ENCODE measurements around the gene UQCR10. TPM values are rescaled to one million over a fixed set of nuclear protein-coding genes. Genes with fewer than 3 reads are reported as not detected.

Gene UQCR10
- total and polyA plus RNA-seq, 9 of the 15 experiments (the other 6 are each of a cell fraction or from before 2014, with no cell fraction given): 128 to 903 (median 163) TPM

DNA sequence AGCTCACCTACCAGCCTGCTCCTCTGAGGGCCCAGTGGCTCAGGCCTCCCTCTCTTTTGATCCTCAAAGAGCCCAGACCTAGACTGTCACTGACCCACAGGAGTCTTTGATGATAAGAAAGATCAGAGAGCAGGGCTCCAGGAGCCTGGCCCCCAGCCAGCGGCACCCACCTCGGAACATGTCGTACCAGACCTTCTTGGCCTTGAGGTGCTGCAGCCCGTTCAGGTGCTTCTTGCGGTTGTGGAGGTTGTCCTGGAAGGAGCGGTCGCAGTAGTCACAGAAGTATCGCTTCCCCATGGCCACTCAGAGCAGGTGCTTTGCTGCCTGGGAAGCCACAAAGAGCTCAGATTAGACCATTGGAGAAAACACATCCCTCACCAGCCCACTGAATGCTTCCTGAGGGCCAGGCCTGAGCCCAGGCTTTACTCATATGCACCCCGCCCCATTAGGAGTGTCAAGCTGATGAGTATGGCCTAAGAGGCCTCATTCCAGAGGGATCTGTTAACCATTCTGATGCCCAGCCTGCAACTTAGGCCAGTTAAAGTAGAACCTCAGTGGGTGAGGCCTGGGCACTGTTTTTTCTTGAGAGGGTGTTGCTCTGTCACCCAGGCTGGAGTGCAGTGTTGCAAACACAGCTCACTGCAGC is 18.8 kb upstream of the UQCR10 start:
- in situ Hi-C loops (cut with MboI) (no loop called here), intact Hi-C loops (cut with micrococcal nuclease) (no loop called here)
- ATAC-seq (peak; percentile 48; the same call in 2 of the 3 replicates), DNase-seq (ENCODE audit: extremely low read depth in 1 of 4, low spot score in 3 of 4) (no peak), FAIRE-seq (no peak)
- TF ChIP-seq ZNF3 (CRISPR knock-in tag; IDR thresholded peaks at IDR 0.05): no peak
- no peak for TF ChIP-seq KAT2B (IDR thresholded peaks at IDR 0.05; ENCODE audit: low read depth, low read length)
- TF ChIP-seq, protein P1, sequence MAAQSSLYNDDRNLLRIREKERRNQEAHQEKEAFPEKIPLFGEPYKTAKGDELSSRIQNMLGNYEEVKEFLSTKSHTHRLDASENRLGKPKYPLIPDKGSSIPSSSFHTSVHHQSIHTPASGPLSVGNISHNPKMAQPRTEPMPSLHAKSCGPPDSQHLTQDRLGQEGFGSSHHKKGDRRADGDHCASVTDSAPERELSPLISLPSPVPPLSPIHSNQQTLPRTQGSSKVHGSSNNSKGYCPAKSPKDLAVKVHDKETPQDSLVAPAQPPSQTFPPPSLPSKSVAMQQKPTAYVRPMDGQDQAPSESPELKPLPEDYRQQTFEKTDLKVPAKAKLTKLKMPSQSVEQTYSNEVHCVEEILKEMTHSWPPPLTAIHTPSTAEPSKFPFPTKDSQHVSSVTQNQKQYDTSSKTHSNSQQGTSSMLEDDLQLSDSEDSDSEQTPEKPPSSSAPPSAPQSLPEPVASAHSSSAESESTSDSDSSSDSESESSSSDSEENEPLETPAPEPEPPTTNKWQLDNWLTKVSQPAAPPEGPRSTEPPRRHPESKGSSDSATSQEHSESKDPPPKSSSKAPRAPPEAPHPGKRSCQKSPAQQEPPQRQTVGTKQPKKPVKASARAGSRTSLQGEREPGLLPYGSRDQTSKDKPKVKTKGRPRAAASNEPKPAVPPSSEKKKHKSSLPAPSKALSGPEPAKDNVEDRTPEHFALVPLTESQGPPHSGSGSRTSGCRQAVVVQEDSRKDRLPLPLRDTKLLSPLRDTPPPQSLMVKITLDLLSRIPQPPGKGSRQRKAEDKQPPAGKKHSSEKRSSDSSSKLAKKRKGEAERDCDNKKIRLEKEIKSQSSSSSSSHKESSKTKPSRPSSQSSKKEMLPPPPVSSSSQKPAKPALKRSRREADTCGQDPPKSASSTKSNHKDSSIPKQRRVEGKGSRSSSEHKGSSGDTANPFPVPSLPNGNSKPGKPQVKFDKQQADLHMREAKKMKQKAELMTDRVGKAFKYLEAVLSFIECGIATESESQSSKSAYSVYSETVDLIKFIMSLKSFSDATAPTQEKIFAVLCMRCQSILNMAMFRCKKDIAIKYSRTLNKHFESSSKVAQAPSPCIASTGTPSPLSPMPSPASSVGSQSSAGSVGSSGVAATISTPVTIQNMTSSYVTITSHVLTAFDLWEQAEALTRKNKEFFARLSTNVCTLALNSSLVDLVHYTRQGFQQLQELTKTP (IDR thresholded peaks at IDR 0.05; ENCODE audit: low read depth in 1 of 2, partially characterized antibody in 2 of 2): no peak
- TF ChIP-seq, protein P2, sequence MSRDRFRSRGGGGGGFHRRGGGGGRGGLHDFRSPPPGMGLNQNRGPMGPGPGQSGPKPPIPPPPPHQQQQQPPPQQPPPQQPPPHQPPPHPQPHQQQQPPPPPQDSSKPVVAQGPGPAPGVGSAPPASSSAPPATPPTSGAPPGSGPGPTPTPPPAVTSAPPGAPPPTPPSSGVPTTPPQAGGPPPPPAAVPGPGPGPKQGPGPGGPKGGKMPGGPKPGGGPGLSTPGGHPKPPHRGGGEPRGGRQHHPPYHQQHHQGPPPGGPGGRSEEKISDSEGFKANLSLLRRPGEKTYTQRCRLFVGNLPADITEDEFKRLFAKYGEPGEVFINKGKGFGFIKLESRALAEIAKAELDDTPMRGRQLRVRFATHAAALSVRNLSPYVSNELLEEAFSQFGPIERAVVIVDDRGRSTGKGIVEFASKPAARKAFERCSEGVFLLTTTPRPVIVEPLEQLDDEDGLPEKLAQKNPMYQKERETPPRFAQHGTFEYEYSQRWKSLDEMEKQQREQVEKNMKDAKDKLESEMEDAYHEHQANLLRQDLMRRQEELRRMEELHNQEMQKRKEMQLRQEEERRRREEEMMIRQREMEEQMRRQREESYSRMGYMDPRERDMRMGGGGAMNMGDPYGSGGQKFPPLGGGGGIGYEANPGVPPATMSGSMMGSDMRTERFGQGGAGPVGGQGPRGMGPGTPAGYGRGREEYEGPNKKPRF (IDR thresholded peaks at IDR 0.05; ENCODE audit: low read depth, low read length): no peak
- TF ChIP-seq, protein P3, sequence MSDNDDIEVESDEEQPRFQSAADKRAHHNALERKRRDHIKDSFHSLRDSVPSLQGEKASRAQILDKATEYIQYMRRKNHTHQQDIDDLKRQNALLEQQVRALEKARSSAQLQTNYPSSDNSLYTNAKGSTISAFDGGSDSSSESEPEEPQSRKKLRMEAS (CRISPR knock-in tag; IDR thresholded peaks at IDR 0.05): no peak
- TF ChIP-seq NR1H2 (CRISPR knock-in tag; IDR thresholded peaks at IDR 0.05): no peak
- no peak for TF ChIP-seq HDAC6 (IDR thresholded peaks at IDR 0.05; ENCODE audit: low read depth, low read length)
- no peak for TF ChIP-seq HNRNPUL1 (IDR thresholded peaks at IDR 0.05; ENCODE audit: low read length)
- TF ChIP-seq SRSF1 (IDR thresholded peaks at IDR 0.05; ENCODE audit: low read depth, low read length): no peak
- TF ChIP-seq XRCC3 (IDR thresholded peaks at IDR 0.05): no peak
- no peak for TF ChIP-seq ZNF324 (CRISPR knock-in tag; IDR thresholded peaks at IDR 0.05)
- TF ChIP-seq TCF3 (CRISPR knock-in tag; IDR thresholded peaks at IDR 0.05): no peak
- TF ChIP-seq, protein P4, sequence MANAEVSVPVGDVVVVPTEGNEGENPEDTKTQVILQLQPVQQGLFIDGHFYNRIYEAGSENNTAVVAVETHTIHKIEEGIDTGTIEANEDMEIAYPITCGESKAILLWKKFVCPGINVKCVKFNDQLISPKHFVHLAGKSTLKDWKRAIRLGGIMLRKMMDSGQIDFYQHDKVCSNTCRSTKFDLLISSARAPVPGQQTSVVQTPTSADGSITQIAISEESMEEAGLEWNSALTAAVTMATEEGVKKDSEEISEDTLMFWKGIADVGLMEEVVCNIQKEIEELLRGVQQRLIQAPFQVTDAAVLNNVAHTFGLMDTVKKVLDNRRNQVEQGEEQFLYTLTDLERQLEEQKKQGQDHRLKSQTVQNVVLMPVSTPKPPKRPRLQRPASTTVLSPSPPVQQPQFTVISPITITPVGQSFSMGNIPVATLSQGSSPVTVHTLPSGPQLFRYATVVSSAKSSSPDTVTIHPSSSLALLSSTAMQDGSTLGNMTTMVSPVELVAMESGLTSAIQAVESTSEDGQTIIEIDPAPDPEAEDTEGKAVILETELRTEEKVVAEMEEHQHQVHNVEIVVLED (CRISPR knock-in tag; IDR thresholded peaks at IDR 0.05): no peak
- no peak for TF ChIP-seq MED1 (CRISPR knock-in tag; IDR thresholded peaks at IDR 0.05; ENCODE audit: borderline replicate concordance)
- ChIA-PET POLR2A (interaction anchor here (1.5 kb wide), 1 partner anchor 9 kb away, joined by 4 read pairs; no protein-coding TSS in a partner anchor), CTCF (ENCODE audit: low intra/inter-chr PET ratio) (no interaction called here)
- Histone ChIP-seq H3K36me3 (ENCODE audit: control insufficient read depth, insufficient read depth, low read length) (no peaks in the 10 kb centered on the region), H3K27ac (ENCODE audit: extremely low read depth, low read depth, low read length) (no peak overlapping the region), H3K9me1 (ENCODE audit: control insufficient read depth, insufficient read depth, low read length) (no peaks in the 10 kb centered on the region), H3K9me3 (replicated peaks; ENCODE audit: control insufficient read depth, insufficient read depth, low read depth, low read length) (no peaks in the 10 kb centered on the region), H4K20me1 (replicated peaks; ENCODE audit: control insufficient read depth, insufficient read depth, low read length) (no peaks in the 10 kb centered on the region), H3K4me3 (no peak overlapping the region), H3K79me2 (ENCODE audit: control insufficient read depth, insufficient read depth, low read length) (no peaks in the 10 kb centered on the region), H3K4me2 (ENCODE audit: insufficient read depth, low read length) (no peak overlapping the region), H2AFZ (ENCODE audit: low read depth, low read length) (no peak overlapping the region), H3K4me1 (replicated peaks in 1 of 2; ENCODE audit: control insufficient read depth in 2 of 2, insufficient read depth in 2 of 2, low read length in 2 of 2) (peaks cover 5 to 11% of the 10 kb centered on the region in 2 experiments; a peak in 4 of 5 replicates), H3K9ac (ENCODE audit: insufficient read depth in 1 of 2, low read depth in 2 of 2, low read length in 2 of 2) (no peak overlapping the region; a peak in 1 of 4 replicates), H3K27me3 (ENCODE audit: control insufficient read depth in 2 of 2, insufficient read depth in 2 of 2, low read length in 2 of 2) (no peaks in the 10 kb centered on the region)
- WGBS (ENCODE audit: insufficient coverage, low coverage, missing lambda C conversion rate): 81% methylated on average over 9 of the region's 9 CpGs
- BruUV-seq (replicated peaks): no TSS peak
